Adrenal gland (tissue), 5 donors: ENCODE results near the gene DLEC1.

Source experiments
- POLR2A ChIP-seq, 2 donors: fragments of 450-650 bp; IDR thresholded peaks; one replicate each; pipeline ENCODE4 v1.6.1; 2017; ENCODE audit warnings: antibody characterized with exemption in 2 of 2, mild to moderate bottlenecking in 2 of 2, moderate library complexity in 1 of 2
- TF ChIP-seq, protein P1 (sequence below), 6 experiments: fragments of 450-650 bp in 4 of 6; fragments of 200-600 bp in 2 of 6; sonication (generic) in 1 of 6; IDR thresholded peaks; 1 replicate in 5 of 6; 2 replicates in 1 of 6; pipeline versions ENCODE4 v1.5.1 to v1.8.0; 2016 to 2021; ENCODE audit warnings: antibody characterized with exemption in 6 of 6, mild to moderate bottlenecking in 2 of 6, moderate library complexity in 1 of 6
- donor health status: DM: no; HTN: no; CAD: no.

DNA sequence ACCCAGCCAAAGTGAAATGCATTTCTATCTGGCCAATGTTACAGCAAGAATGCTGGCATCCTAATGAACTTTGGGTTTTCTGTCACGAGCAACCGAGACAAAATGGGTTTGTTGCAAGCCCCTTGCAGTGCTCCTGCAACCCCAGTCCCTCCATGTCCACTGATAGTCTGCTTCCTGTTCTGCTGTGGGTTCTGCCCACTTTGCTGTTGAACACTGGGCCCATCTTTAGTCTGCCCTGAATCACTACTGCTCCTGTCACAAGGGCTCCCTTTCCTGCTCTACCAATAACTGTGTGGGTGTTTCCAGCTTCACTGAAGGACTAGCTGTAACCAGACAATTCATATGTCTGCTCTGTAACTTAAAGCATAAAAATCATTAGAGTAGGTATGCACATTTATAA, 113.6 kb downstream of the DLEC1 start:
- no peak for TF ChIP-seq POLR2A (IDR thresholded peaks at IDR 0.05)
- TF ChIP-seq, protein P1, sequence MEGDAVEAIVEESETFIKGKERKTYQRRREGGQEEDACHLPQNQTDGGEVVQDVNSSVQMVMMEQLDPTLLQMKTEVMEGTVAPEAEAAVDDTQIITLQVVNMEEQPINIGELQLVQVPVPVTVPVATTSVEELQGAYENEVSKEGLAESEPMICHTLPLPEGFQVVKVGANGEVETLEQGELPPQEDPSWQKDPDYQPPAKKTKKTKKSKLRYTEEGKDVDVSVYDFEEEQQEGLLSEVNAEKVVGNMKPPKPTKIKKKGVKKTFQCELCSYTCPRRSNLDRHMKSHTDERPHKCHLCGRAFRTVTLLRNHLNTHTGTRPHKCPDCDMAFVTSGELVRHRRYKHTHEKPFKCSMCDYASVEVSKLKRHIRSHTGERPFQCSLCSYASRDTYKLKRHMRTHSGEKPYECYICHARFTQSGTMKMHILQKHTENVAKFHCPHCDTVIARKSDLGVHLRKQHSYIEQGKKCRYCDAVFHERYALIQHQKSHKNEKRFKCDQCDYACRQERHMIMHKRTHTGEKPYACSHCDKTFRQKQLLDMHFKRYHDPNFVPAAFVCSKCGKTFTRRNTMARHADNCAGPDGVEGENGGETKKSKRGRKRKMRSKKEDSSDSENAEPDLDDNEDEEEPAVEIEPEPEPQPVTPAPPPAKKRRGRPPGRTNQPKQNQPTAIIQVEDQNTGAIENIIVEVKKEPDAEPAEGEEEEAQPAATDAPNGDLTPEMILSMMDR (IDR thresholded peaks at IDR 0.05): no peak
